Central memory CD4-positive, alpha-beta T cell (primary cell): ENCODE data around the gene ZNF3.
"Not testable (repeated sequence)": the region's sequence is repeated elsewhere in the genome, so short reads cannot be mapped to it uniquely, and the experiment has no call there.

ENCODE experiments used
- DNase-seq: peaks from one replicate; pipeline ENCODE4 v3.0.0; 2022
- total RNA-seq, 3 experiments: gene quantifications; one replicate each; lab custom pipeline; 2026; lab: John Stamatoyannopoulos, UW

The ZNF3 gene
- 32.2 to 61.0 (median 39.4) reads per million in 3 experiments for total RNA-seq

- peak; percentile 98 for DNase-seq
These were observed at the start of gene ZNF3 for GRCh38 chr7:100081535-100082102. Gene ZNF3, minus strand, starts transcription at chr7:100081723. Its CDS starts 4,366 bp downstream, at chr7:100077357.

- peak; percentile 74 for DNase-seq
These were observed 49.3 kb upstream of the ZNF3 start for GRCh38 chr7:100130608-100131453.

- not testable (repeated sequence) for DNase-seq
These were observed 48.7 kb upstream of the ZNF3 start for GRCh38 chr7:100130220-100130607.

- no peak for DNase-seq
These were observed 47.1 kb upstream of the ZNF3 start for GRCh38 chr7:100128637-100128963.

- no peak for DNase-seq
These were observed 46.5 kb upstream of the ZNF3 start for GRCh38 chr7:100127866-100128636.

GRCh38 chr7:100126931-100127865 lies 45.7 kb upstream of the ZNF3 start, which contains the start of gene MBLAC1:
Gene MBLAC1, plus strand, starts transcription at chr7:100126967. Its CDS starts 429 bp downstream, at chr7:100127396.
- peak; percentile 90 for DNase-seq

GRCh38 chr7:100126239-100126930 lies 44.9 kb upstream of the ZNF3 start:
- no peak for DNase-seq

GRCh38 chr7:100124301-100125230 lies 43.0 kb upstream of the ZNF3 start:
- DNase-seq: no peak

GRCh38 chr7:100122568-100122967 lies 41.0 kb upstream of the ZNF3 start:
- DNase-seq: no peak

GRCh38 chr7:100122067-100122466 lies 40.5 kb upstream of the ZNF3 start:
- no peak for DNase-seq

GRCh38 chr7:100120733-100121036 lies 39.2 kb upstream of the ZNF3 start:
- DNase-seq: no peak

- peak; percentile 76 for DNase-seq
These were observed 38.6 kb upstream of the ZNF3 start for GRCh38 chr7:100119970-100120732.

GRCh38 chr7:100119072-100119969 lies 37.8 kb upstream of the ZNF3 start, which contains the start of the genes CNPY4 and TAF6:
Gene CNPY4, plus strand, starts transcription at chr7:100119634. Its CDS starts 111 bp downstream, at chr7:100119745.
Gene TAF6, minus strand, starts transcription at chr7:100119358. Its CDS starts 5,149 bp downstream, at chr7:100114209.
- DNase-seq: peak; percentile 94

- DNase-seq: no peak
These were observed 37.0 kb upstream of the ZNF3 start for GRCh38 chr7:100118388-100119071.

GRCh38 chr7:100115026-100115425 lies 33.5 kb upstream of the ZNF3 start:
- no peak for DNase-seq

- no peak for DNase-seq
These were observed 30.4 kb upstream of the ZNF3 start for GRCh38 chr7:100111914-100112313.

- DNase-seq: no peak
These were observed 29.6 kb upstream of the ZNF3 start for GRCh38 chr7:100111156-100111555.
